Pulmonary artery endothelial cell (primary cell): ENCODE data around the gene CILP2. TPM values are rescaled to one million over a fixed set of nuclear protein-coding genes. Genes with fewer than 3 reads are reported as not detected.

Experiments used
- DNase-seq: peaks from one replicate; pipeline ENCODE4 v3.0.0-alpha.2; 2011; ENCODE audit warnings: low read depth, low spot score
- total RNA-seq: library from RNA; depleted of rRNA; stranded (reverse); fragments of >200 nt; gene quantifications from 2 replicates; pipeline ENCODE4 v1.2.3, GENCODE V29; 2014

The CILP2 gene
- total RNA-seq, 1 donor from 2014 or later, result not detected

GRCh38 chr19:19543640-19544039 is 5.6 kb downstream of the CILP2 start:
- no peak for DNase-seq

GRCh38 chr19:19544257-19544953 is 6.3 kb downstream of the CILP2 start:
- DNase-seq, result no peak

GRCh38 chr19:19544954-19545591 is 7.0 kb downstream of the CILP2 start:
- DNase-seq, result no peak

- DNase-seq, result no peak
Measured at GRCh38 chr19:19545707-19546106, 7.6 kb downstream of the CILP2 start.

GRCh38 chr19:19546751-19547162 is 8.7 kb downstream of the CILP2 start:
- no peak for DNase-seq

- DNase-seq, result no peak
Measured at GRCh38 chr19:19547674-19548336, 9.7 kb downstream of the CILP2 start.

- no peak for DNase-seq
Measured at GRCh38 chr19:19548915-19549759, 11.1 kb downstream of the CILP2 start.

GRCh38 chr19:19549804-19550464 is 11.9 kb downstream of the CILP2 start:
- no peak for DNase-seq

- no peak for DNase-seq
Measured at GRCh38 chr19:19550485-19550929, 12.4 kb downstream of the CILP2 start.

- no peak for DNase-seq
Measured at GRCh38 chr19:19550972-19551852, 13.1 kb downstream of the CILP2 start.

- no peak for DNase-seq
Measured at GRCh38 chr19:19551853-19552192, 13.8 kb downstream of the CILP2 start.

GRCh38 chr19:19552798-19553197 is 14.7 kb downstream of the CILP2 start:
- DNase-seq, result no peak

- DNase-seq, result no peak
Measured at GRCh38 chr19:19553670-19554069, 15.6 kb downstream of the CILP2 start.

- no peak for DNase-seq
Measured at GRCh38 chr19:19554074-19555023, 16.3 kb downstream of the CILP2 start.

GRCh38 chr19:19558055-19558454 is 20.0 kb downstream of the CILP2 start:
- DNase-seq, result no peak

GRCh38 chr19:19558636-19559035 is 20.6 kb downstream of the CILP2 start:
- no peak for DNase-seq

GRCh38 chr19:19559931-19560330 is 21.9 kb downstream of the CILP2 start:
- no peak for DNase-seq

GRCh38 chr19:19561946-19562664 is 24.0 kb downstream of the CILP2 start:
- no peak for DNase-seq
